ENCODE measurements around the gene TNNI2. TPM values are rescaled to one million over a fixed set of nuclear protein-coding genes. Genes with fewer than 3 reads are reported as not detected.

TNNI2 gene
- polyA plus RNA-seq, 1 donor from 2014 or later, result 8.0 TPM

GRCh38 chr11:1845095-1845429 is 6.3 kb downstream of the TNNI2 start:
- Mint-ChIP-seq H3K9me3 (no peaks in the 10 kb centered on the region), H3K27ac (peak overlapping the region; percentile 7 to 87 (median 53)), H3K4me1 (peaks cover 25 to 46% (median 45%) of the 10 kb centered on the region in 3 donors), H3K36me3 (no peaks in the 10 kb centered on the region), H3K27me3 (peaks cover 4% of the 10 kb centered on the region), H3K4me3 (peak overlapping the region; percentile 44 to 83 (median 69))

- Mint-ChIP-seq H3K36me3 (no peaks in the 10 kb centered on the region), H3K27me3 (peaks cover 4% of the 10 kb centered on the region), H3K27ac (peak overlapping the region; percentile 7 to 87 (median 74)), H3K4me3 (peak overlapping the region; percentile 38 to 83 (median 57)), H3K9me3 (no peaks in the 10 kb centered on the region), H3K4me1 (peaks cover 28 to 49% (median 47%) of the 10 kb centered on the region in 3 donors)
Observed at GRCh38 chr11:1845561-1846452, 7.0 kb downstream of the TNNI2 start.

GRCh38 chr11:1846453-1846932 is 7.7 kb downstream of the TNNI2 start:
- Mint-ChIP-seq H3K4me3 (peak overlapping the region in 2 of 4 donors; percentile 38 to 77), H3K9me3 (no peaks in the 10 kb centered on the region), H3K27me3 (peaks cover 4% of the 10 kb centered on the region), H3K36me3 (no peaks in the 10 kb centered on the region), H3K27ac (peak overlapping the region in 2 of 3 donors; percentile 83 to 87), H3K4me1 (peaks cover 31 to 53% (median 49%) of the 10 kb centered on the region in 3 donors)

GRCh38 chr11:1847006-1847735 is 8.4 kb downstream of the TNNI2 start:
- peaks cover 31 to 56% (median 52%) of the 10 kb centered on the region in 3 donors for H3K4me1 Mint-ChIP-seq
- H3K4me3 Mint-ChIP-seq, result peak overlapping the region in 3 of 4 donors; percentile 17 to 59 (median 37)
- H3K27me3 Mint-ChIP-seq, result peaks cover 4% of the 10 kb centered on the region
- H3K36me3 Mint-ChIP-seq, result no peaks in the 10 kb centered on the region
- peak overlapping the region in 2 of 3 donors; percentile 83 to 98 for H3K27ac Mint-ChIP-seq
- no peaks in the 10 kb centered on the region for H3K9me3 Mint-ChIP-seq

GRCh38 chr11:1847926-1848639 is 9.3 kb downstream of the TNNI2 start:
- Mint-ChIP-seq H3K27ac (peak overlapping the region in 2 of 3 donors; percentile 51 to 98), H3K36me3 (peaks cover 4% of the 10 kb centered on the region), H3K27me3 (peaks cover 5% of the 10 kb centered on the region), H3K4me1 (peaks cover 37 to 62% (median 59%) of the 10 kb centered on the region in 3 donors), H3K4me3 (peak overlapping the region in 3 of 4 donors; percentile 59 to 82 (median 69)), H3K9me3 (no peaks in the 10 kb centered on the region)

GRCh38 chr11:1848640-1849430 is 10.1 kb downstream of the TNNI2 start:
- peaks cover 5% of the 10 kb centered on the region for H3K27me3 Mint-ChIP-seq

GRCh38 chr11:1851468-1852180 is 12.8 kb downstream of the TNNI2 start:
- Mint-ChIP-seq H3K9me3 (no peaks in the 10 kb centered on the region), H3K4me3 (peak overlapping the region; percentile 88 to 100 (median 98)), H3K4me1 (peaks cover 19 to 40% (median 37%) of the 10 kb centered on the region in 3 donors), H3K27ac (peak overlapping the region; percentile 98), H3K36me3 (peaks cover 4% of the 10 kb centered on the region), H3K27me3 (peaks cover 1% of the 10 kb centered on the region)

More at GRCh38 chr11:1848640-1849430, 10.1 kb downstream of the TNNI2 start:
- no peaks in the 10 kb centered on the region for H3K9me3 Mint-ChIP-seq
- H3K4me3 Mint-ChIP-seq, result peak overlapping the region in 2 of 4 donors; percentile 69 to 82
- peak overlapping the region in 2 of 3 donors; percentile 31 to 98 for H3K27ac Mint-ChIP-seq
- peaks cover 4% of the 10 kb centered on the region for H3K36me3 Mint-ChIP-seq
- H3K4me1 Mint-ChIP-seq, result peaks cover 33 to 56% (median 53%) of the 10 kb centered on the region in 3 donors

GRCh38 chr11:1852271-1852876 is 13.6 kb downstream of the TNNI2 start:
- peaks cover 1% of the 10 kb centered on the region for H3K27me3 Mint-ChIP-seq
- peak overlapping the region; percentile 96 to 100 (median 98) for H3K4me3 Mint-ChIP-seq
- peaks cover 4% of the 10 kb centered on the region for H3K36me3 Mint-ChIP-seq
- peaks cover 19 to 39% (median 34%) of the 10 kb centered on the region in 3 donors for H3K4me1 Mint-ChIP-seq
- H3K27ac Mint-ChIP-seq, result peak overlapping the region; percentile 95 to 98 (median 97)
- H3K9me3 Mint-ChIP-seq, result no peaks in the 10 kb centered on the region

GRCh38 chr11:1852877-1853276 is 14.1 kb downstream of the TNNI2 start, which contains the start of gene LSP1:
Gene LSP1 (plus strand): TSS chr11:1853084. CDS start chr11:1853145, 61 bp downstream.
- Mint-ChIP-seq H3K27me3 (peaks cover 1% of the 10 kb centered on the region), H3K27ac (peak within 1 kb of the TSS; percentile 95 to 98 (median 97)), H3K9me3 (no peaks in the 10 kb centered on the region), H3K4me3 (peak within 1 kb of the TSS; percentile 96 to 100 (median 98)), H3K36me3 (peaks cover 4% of the 10 kb centered on the region), H3K4me1 (peaks cover 19 to 37% (median 33%) of the 10 kb centered on the region in 3 donors)

- H3K27me3 Mint-ChIP-seq, result peaks cover 1% of the 10 kb centered on the region
- H3K4me1 Mint-ChIP-seq, result peaks cover 19 to 37% (median 31%) of the 10 kb centered on the region in 3 donors
- H3K36me3 Mint-ChIP-seq, result peaks cover 4% of the 10 kb centered on the region
- no peaks in the 10 kb centered on the region for H3K9me3 Mint-ChIP-seq
- peak overlapping the region; percentile 96 to 100 (median 98) for H3K4me3 Mint-ChIP-seq
- peak overlapping the region; percentile 95 to 98 (median 97) for H3K27ac Mint-ChIP-seq
Observed at GRCh38 chr11:1853376-1854131, 14.8 kb downstream of the TNNI2 start.

- H3K27me3 Mint-ChIP-seq, result peaks cover 1% of the 10 kb centered on the region
- no peaks in the 10 kb centered on the region for H3K9me3 Mint-ChIP-seq
- H3K27ac Mint-ChIP-seq, result peak overlapping the region; percentile 95 to 98 (median 97)
- peak overlapping the region; percentile 96 to 100 (median 98) for H3K4me3 Mint-ChIP-seq
- H3K4me1 Mint-ChIP-seq, result peaks cover 19 to 34% (median 29%) of the 10 kb centered on the region in 3 donors
- H3K36me3 Mint-ChIP-seq, result peaks cover 4% of the 10 kb centered on the region
Observed at GRCh38 chr11:1854132-1854948, 15.6 kb downstream of the TNNI2 start.

Measured in IgD-negative memory B cell (primary cell).